NCI-H2107 treated with DMSO at 0.1 percent for 48 hours (cell line): ENCODE measurements around the gene PKD1L1.
"Not testable (repeated sequence)": the region's sequence is repeated elsewhere in the genome, so short reads cannot be mapped to it uniquely, and the experiment has no call there.

Experiments used
- DNase-seq: peaks from one replicate; lab custom pipeline; 2025; ENCODE audit not compliant: unreplicated experiment; lab: John Stamatoyannopoulos, UW

The PKD1L1 gene

GRCh38 chr7:47956220-47956619, 8.0 kb upstream of the PKD1L1 start:
- DNase-seq, result no peak

- no peak for DNase-seq
Observed at GRCh38 chr7:47954231-47954911, 6.1 kb upstream of the PKD1L1 start.

GRCh38 chr7:47953822-47954221, 5.6 kb upstream of the PKD1L1 start:
- DNase-seq, result no peak

GRCh38 chr7:47952224-47952623, 4.0 kb upstream of the PKD1L1 start:
- no peak for DNase-seq

GRCh38 chr7:47951374-47951773, 3.1 kb upstream of the PKD1L1 start:
- DNase-seq, result no peak

GRCh38 chr7:47950714-47951113, 2.4 kb upstream of the PKD1L1 start:
- DNase-seq, result no peak

- no peak for DNase-seq
Observed at GRCh38 chr7:47949703-47950102, 1.4 kb upstream of the PKD1L1 start.

- no peak for DNase-seq
Observed at GRCh38 chr7:47947355-47947749, 914 bp downstream of the PKD1L1 start.

GRCh38 chr7:47946581-47947354, 1.5 kb downstream of the PKD1L1 start:
- no peak for DNase-seq

- DNase-seq, result peak; percentile 37
Observed at GRCh38 chr7:47945261-47946015, 2.8 kb downstream of the PKD1L1 start.

- DNase-seq, result no peak
Observed at GRCh38 chr7:47944536-47945260, 3.6 kb downstream of the PKD1L1 start.

GRCh38 chr7:47943676-47944474, 4.4 kb downstream of the PKD1L1 start:
- DNase-seq, result no peak

- DNase-seq, result not testable (repeated sequence)
Observed at GRCh38 chr7:47942651-47943050, 5.6 kb downstream of the PKD1L1 start.

GRCh38 chr7:47942132-47942531, 6.1 kb downstream of the PKD1L1 start:
- DNase-seq, result no peak

GRCh38 chr7:47941136-47941844, 7.0 kb downstream of the PKD1L1 start:
- DNase-seq, result no peak

- no peak for DNase-seq
Observed at GRCh38 chr7:47940088-47941013, 7.9 kb downstream of the PKD1L1 start.

GRCh38 chr7:47939425-47940036, 8.7 kb downstream of the PKD1L1 start:
- no peak for DNase-seq

GRCh38 chr7:47938574-47939165, 9.6 kb downstream of the PKD1L1 start:
- no peak for DNase-seq
